Trophoblast cell (in vitro differentiated cells and primary cell): ENCODE results near the gene EDA2R.
A peak's percentile ranks its signal among the peaks of the same experiment; 100 is the strongest.

Source experiments
- DNase-seq, 2 donors: peaks; one replicate each; pipeline ENCODE4 v3.0.0-alpha.2; 2016
- H2AFZ ChIP-seq: 2 replicates; pipeline ENCODE4 v1.6.1; 2013; ENCODE audit warnings: low read length, moderate library complexity, mild to moderate bottlenecking; ENCODE audit not compliant: insufficient read depth, poor library complexity
- H2AK5ac ChIP-seq: 2 replicates; pipeline ENCODE4 v1.6.1; 2013; ENCODE audit warnings: mild to moderate bottlenecking, low read length
- H2BK120ac ChIP-seq: 2 replicates; pipeline ENCODE4 v1.6.1; 2013; ENCODE audit warnings: low read length, mild to moderate bottlenecking, moderate library complexity; ENCODE audit not compliant: insufficient read depth, poor library complexity
- H2BK12ac ChIP-seq: 2 replicates; pipeline ENCODE4 v1.6.1; 2013; ENCODE audit warnings: mild to moderate bottlenecking, low read length, moderate library complexity
- H2BK5ac ChIP-seq: 2 replicates; pipeline ENCODE4 v1.6.1; 2013; ENCODE audit warnings: low read length, low read depth, moderate library complexity, mild to moderate bottlenecking; ENCODE audit not compliant: poor library complexity
- H3K14ac ChIP-seq: 2 replicates; pipeline ENCODE4 v1.6.1; 2013; ENCODE audit warnings: mild to moderate bottlenecking, low read length
- H3K18ac ChIP-seq: 2 replicates; pipeline ENCODE4 v1.6.1; 2013; ENCODE audit warnings: mild to moderate bottlenecking, low read length
- H3K23ac ChIP-seq: 2 replicates; pipeline ENCODE4 v1.6.1; 2013; ENCODE audit warnings: low read length
- H3K27ac ChIP-seq: 2 replicates; pipeline ENCODE4 v1.5.1; 2013; ENCODE audit warnings: low read depth, mild to moderate bottlenecking, inconsistent platforms, low read length, moderate library complexity
- H3K27me3 ChIP-seq: 2 replicates; pipeline ENCODE4 v1.6.1; 2013; ENCODE audit warnings: inconsistent platforms, mild to moderate bottlenecking, low read length, moderate library complexity; ENCODE audit not compliant: insufficient read depth
- H3K36me3 ChIP-seq, 2 experiments: 1 replicate in 1 of 2; 2 replicates in 1 of 2; pipeline ENCODE4 v1.6.1; 2013; ENCODE audit warnings: low read length in 2 of 2, mild to moderate bottlenecking in 2 of 2, moderate library complexity in 1 of 2; ENCODE audit not compliant: insufficient read depth in 2 of 2, control insufficient read depth in 1 of 2
- H3K4ac ChIP-seq: 2 replicates; pipeline ENCODE4 v1.6.1; 2013; ENCODE audit warnings: low read depth, mild to moderate bottlenecking, low read length, moderate library complexity
- H3K4me1 ChIP-seq, 2 experiments: 1 replicate in 1 of 2; 2 replicates in 1 of 2; pipeline ENCODE4 v1.6.1; 2013; ENCODE audit warnings: low read length in 2 of 2, mild to moderate bottlenecking in 2 of 2, moderate library complexity in 1 of 2; ENCODE audit not compliant: insufficient read depth in 2 of 2, control insufficient read depth in 1 of 2
- H3K4me2 ChIP-seq: 2 replicates; pipeline ENCODE4 v1.6.1; 2013; ENCODE audit warnings: inconsistent platforms, mild to moderate bottlenecking, low read length, moderate library complexity
- H3K4me3 ChIP-seq: 2 replicates; pipeline ENCODE4 v1.5.1; 2013; ENCODE audit warnings: mild to moderate bottlenecking, low read depth, low read length, inconsistent platforms
- H3K79me1 ChIP-seq: one replicate; pipeline ENCODE4 v1.6.1; 2013; ENCODE audit warnings: low read length
- H3K79me2 ChIP-seq: 2 replicates; pipeline ENCODE4 v1.6.1; 2013; ENCODE audit warnings: low read length, mild to moderate bottlenecking; ENCODE audit not compliant: control insufficient read depth, insufficient read depth, poor library complexity
- H3K9ac ChIP-seq: 2 replicates; pipeline ENCODE4 v1.6.1; 2013; ENCODE audit warnings: mild to moderate bottlenecking, low read length
- H3K9me3 ChIP-seq: 2 replicates; pipeline ENCODE4 v1.6.1; 2013; ENCODE audit warnings: low read depth, mild to moderate bottlenecking, control low read depth, inconsistent platforms, low read length; ENCODE audit not compliant: insufficient read depth
- H4K12ac ChIP-seq: 2 replicates; pipeline ENCODE4 v1.6.1; 2013; ENCODE audit warnings: low read depth, mild to moderate bottlenecking, low read length, moderate library complexity
- H4K8ac ChIP-seq: 2 replicates; pipeline ENCODE4 v1.6.1; 2013; ENCODE audit warnings: low read depth, mild to moderate bottlenecking, low read length, moderate library complexity
- H4K91ac ChIP-seq: one replicate; pipeline ENCODE4 v1.6.1; 2013; ENCODE audit warnings: low read depth, mild to moderate bottlenecking, low read length, moderate library complexity
- WGBS: extraction: QIAGEN DNeasy Blood & Tissue Kit; methylation state at CpG from one replicate; pipeline ENCODE4 v1.1.7; 2013; ENCODE audit warnings: missing lambda C conversion rate; ENCODE audit not compliant: insufficient read length, insufficient coverage; ENCODE audit errors: extremely low coverage; 5-methylcytosine and 5-hydroxymethylcytosine counted together

Gene EDA2R

GRCh38 chrX:66672106-66672505 is 33.2 kb upstream of the EDA2R start:
- Histone ChIP-seq H3K27ac (no peak overlapping the region), H3K4ac (no peak overlapping the region), H3K79me1 (no peaks in the 10 kb centered on the region), H3K36me3 (no peaks in the 10 kb centered on the region), H3K4me1 (no peaks in the 10 kb centered on the region), H2BK120ac (no peak overlapping the region), H3K27me3 (no peaks in the 10 kb centered on the region), H3K18ac (no peak overlapping the region), H3K9ac (no peak overlapping the region), H4K12ac (no peak overlapping the region), H3K4me2 (no peak overlapping the region), H2AK5ac (no peak overlapping the region), H3K9me3 (no peaks in the 10 kb centered on the region), H2BK5ac (no peak overlapping the region), H3K79me2 (no peaks in the 10 kb centered on the region), H4K8ac (no peak overlapping the region), H2BK12ac (no peak overlapping the region), H3K4me3 (no peak overlapping the region), H3K23ac (no peak overlapping the region), H2AFZ (no peak overlapping the region), H3K14ac (no peak overlapping the region), H4K91ac (no peak overlapping the region)
- WGBS: no CpG with 5 or more reads among the region's 1 CpG
- DNase-seq: peak; percentile 1 to 27

DNA sequence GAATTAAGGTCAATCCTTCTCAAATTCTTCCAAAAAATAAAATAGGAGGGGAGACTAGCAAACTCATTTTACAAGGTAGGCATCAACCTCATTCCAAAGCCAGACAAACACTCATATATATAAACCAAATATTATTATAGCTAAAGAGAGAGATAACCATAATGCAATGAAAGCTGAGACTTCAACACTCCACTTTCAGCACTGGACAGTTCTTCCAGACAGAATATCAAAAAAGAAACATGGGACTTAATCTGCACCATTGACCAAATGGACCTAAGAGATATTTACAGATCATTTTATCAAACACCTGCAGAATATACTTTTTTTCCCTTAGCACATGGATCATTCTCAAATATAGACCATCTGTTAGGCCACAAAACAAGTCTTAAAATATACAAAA is 15.5 kb upstream of the EDA2R start:
- no peak overlapping the region for H4K91ac ChIP-seq
- no peak for DNase-seq
- H3K27ac ChIP-seq: no peak overlapping the region
- no peaks in the 10 kb centered on the region for H3K4me1 ChIP-seq
- no peak overlapping the region for H3K4me3 ChIP-seq
- H3K79me1 ChIP-seq: no peaks in the 10 kb centered on the region
- H2AK5ac ChIP-seq: no peak overlapping the region
- no peak overlapping the region for H2BK5ac ChIP-seq
- no peak overlapping the region for H3K18ac ChIP-seq
- no peaks in the 10 kb centered on the region for H3K27me3 ChIP-seq
- no peak overlapping the region for H3K4me2 ChIP-seq
- no peaks in the 10 kb centered on the region for H3K36me3 ChIP-seq
- no peak overlapping the region for H3K4ac ChIP-seq
- H4K8ac ChIP-seq: no peak overlapping the region
- H3K79me2 ChIP-seq: no peaks in the 10 kb centered on the region
- H3K9me3 ChIP-seq: no peaks in the 10 kb centered on the region
- H3K23ac ChIP-seq: no peak overlapping the region
- H2BK12ac ChIP-seq: no peak overlapping the region
- H2BK120ac ChIP-seq: no peak overlapping the region
- no peak overlapping the region for H3K14ac ChIP-seq
- H3K9ac ChIP-seq: no peak overlapping the region
- no peak overlapping the region for H2AFZ ChIP-seq
- H4K12ac ChIP-seq: no peak overlapping the region

GRCh38 chrX:66635360-66635759 is 3.5 kb downstream of the EDA2R start:
- no peaks in the 10 kb centered on the region for H3K9me3 ChIP-seq
- no peak overlapping the region for H4K91ac ChIP-seq
- peak; percentile 9 to 49 for DNase-seq
- no peak overlapping the region for H2BK120ac ChIP-seq
- H3K79me1 ChIP-seq: peaks cover 8% of the 10 kb centered on the region
- no peak overlapping the region for H4K12ac ChIP-seq
- WGBS: no CpG with 5 or more reads among the region's 2 CpGs
- no peak overlapping the region for H2AK5ac ChIP-seq
- no peaks in the 10 kb centered on the region for H3K36me3 ChIP-seq
- no peak overlapping the region for H3K4me3 ChIP-seq
- H3K14ac ChIP-seq: no peak overlapping the region
- no peak overlapping the region for H2AFZ ChIP-seq
- H3K4me1 ChIP-seq: peaks cover 0 to 5% of the 10 kb centered on the region in 2 experiments
- no peak overlapping the region for H2BK5ac ChIP-seq
- H3K27ac ChIP-seq: no peak overlapping the region
- H3K23ac ChIP-seq: no peak overlapping the region
- H3K4me2 ChIP-seq: no peak overlapping the region
- H4K8ac ChIP-seq: no peak overlapping the region
- H3K18ac ChIP-seq: no peak overlapping the region
- no peak overlapping the region for H2BK12ac ChIP-seq
- H3K9ac ChIP-seq: no peak overlapping the region
- no peak overlapping the region for H3K4ac ChIP-seq
- H3K27me3 ChIP-seq: no peaks in the 10 kb centered on the region
- no peaks in the 10 kb centered on the region for H3K79me2 ChIP-seq

DNA sequence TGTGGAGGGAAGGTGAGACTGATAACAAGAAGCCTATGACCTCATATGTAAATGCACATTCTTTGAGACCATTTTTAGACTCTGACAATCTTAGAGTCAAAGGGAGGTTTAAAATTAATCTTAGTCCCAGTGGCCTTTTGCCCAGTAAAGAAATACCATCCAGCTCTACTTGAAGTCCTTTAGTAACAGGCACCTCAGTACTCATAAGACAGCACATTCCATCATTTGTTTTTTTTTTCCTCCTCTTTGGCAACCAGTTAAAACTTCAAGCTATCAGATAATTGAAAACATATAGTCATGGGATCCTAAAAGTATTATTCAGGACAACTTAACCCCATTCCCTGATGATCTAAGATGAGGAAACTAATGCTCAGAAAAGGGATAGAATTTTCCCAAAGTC is 4.6 kb downstream of the EDA2R start:
- Histone ChIP-seq H3K36me3 (no peaks in the 10 kb centered on the region), H2BK12ac (no peak overlapping the region), H3K18ac (no peak overlapping the region), H3K4ac (no peak overlapping the region), H3K4me1 (peaks cover 0 to 5% of the 10 kb centered on the region in 2 experiments), H4K91ac (no peak overlapping the region), H2AFZ (no peak overlapping the region), H3K9ac (no peak overlapping the region), H3K9me3 (no peaks in the 10 kb centered on the region), H3K27me3 (no peaks in the 10 kb centered on the region), H3K4me3 (no peak overlapping the region), H3K27ac (no peak overlapping the region), H3K79me2 (no peaks in the 10 kb centered on the region), H2BK5ac (no peak overlapping the region), H2AK5ac (no peak overlapping the region), H3K4me2 (no peak overlapping the region), H2BK120ac (no peak overlapping the region), H3K14ac (no peak overlapping the region), H4K8ac (no peak overlapping the region), H3K79me1 (peaks cover 8% of the 10 kb centered on the region), H3K23ac (no peak overlapping the region), H4K12ac (no peak overlapping the region)
- DNase-seq: peak in 1 of 2 donors; percentile 23

DNA sequence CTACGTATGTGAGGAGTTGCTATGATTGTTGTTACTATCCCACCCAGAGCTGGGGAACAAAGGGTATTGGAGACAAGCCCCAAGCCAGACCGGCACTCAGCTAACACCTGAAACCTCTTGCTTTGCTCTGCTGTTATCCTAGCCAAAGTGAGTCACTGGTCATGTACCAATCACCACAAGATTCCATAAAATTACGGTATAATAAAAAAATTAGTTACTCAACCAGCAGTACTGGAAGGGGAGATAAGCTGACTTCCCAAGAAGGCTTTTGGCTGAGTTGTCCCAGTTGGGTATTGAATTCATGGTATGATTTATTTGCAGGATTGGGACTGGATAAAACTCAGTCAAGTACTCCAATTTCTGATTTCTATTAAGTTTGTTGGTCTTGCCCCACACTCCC is 5.3 kb downstream of the EDA2R start:
- Histone ChIP-seq H3K23ac (no peak overlapping the region), H3K4ac (no peak overlapping the region), H2BK5ac (no peak overlapping the region), H3K27me3 (no peaks in the 10 kb centered on the region), H2BK12ac (no peak overlapping the region), H3K9me3 (no peaks in the 10 kb centered on the region), H3K9ac (no peak overlapping the region), H4K8ac (no peak overlapping the region), H2AK5ac (no peak overlapping the region), H3K36me3 (no peaks in the 10 kb centered on the region), H3K4me2 (no peak overlapping the region), H2BK120ac (no peak overlapping the region), H3K27ac (no peak overlapping the region), H3K79me1 (peaks cover 6% of the 10 kb centered on the region), H3K4me3 (no peak overlapping the region), H4K12ac (no peak overlapping the region), H3K14ac (no peak overlapping the region), H4K91ac (no peak overlapping the region), H3K18ac (no peak overlapping the region), H3K4me1 (peaks cover 0 to 5% of the 10 kb centered on the region in 2 experiments), H2AFZ (no peak overlapping the region), H3K79me2 (no peaks in the 10 kb centered on the region)
- WGBS: no CpG with 5 or more reads among the region's 3 CpGs
- peak; percentile 0 to 22 for DNase-seq
